Measurements from ENCODE around the gene PGGT1B. TPM values are rescaled to one million over a fixed set of nuclear protein-coding genes. Genes with fewer than 3 reads are reported as not detected.

Gene PGGT1B
- 18.3 and 20.2 TPM in 2 replicates for total RNA-seq

GRCh38 chr5:115262321-115263077, at the start of gene PGGT1B:
TSS of gene PGGT1B (minus strand) at chr5:115262877. CDS start at chr5:115262851, 26 bp downstream.

GRCh38 chr5:115296124-115297022, 33.7 kb upstream of the PGGT1B start, which contains the start of gene CCDC112:
TSS of gene CCDC112 (minus strand) at chr5:115296654. CDS start at chr5:115296543, 111 bp downstream.

GRCh38 chr5:115169487-115170133, 93.1 kb downstream of the PGGT1B start, which contains the start of gene TRIM36:
TSS of gene TRIM36 (minus strand) at chr5:115169908. CDS start at chr5:115169634, 274 bp downstream.

Small RNA genes within 50 kb of the gene (small RNA-seq; reads per million reads assigned to genes)
- not detected for gene HMGN1P15

Other genes starting within 250 kb of the PGGT1B start
- gene TRIM36, start 93.0 kb downstream of the PGGT1B start, total RNA-seq: 0.43 and 1.5 TPM in 2 replicates
- gene CCDC112, start 33.8 kb upstream of the PGGT1B start, total RNA-seq: 13.1 and 18.6 TPM in 2 replicates